DOHH2 (cell line): ENCODE data around the gene PCDH9.

Experiments
- CTCF ChIP-seq: fragments of 200-600 bp; sonication (generic); IDR thresholded peaks from one replicate; pipeline ENCODE4 v1.5.1; 2014; ENCODE audit warnings: antibody characterized with exemption, mild to moderate bottlenecking, low read depth, low read length; ENCODE audit not compliant: poor library complexity, severe bottlenecking
- EZH2phosphoT487 ChIP-seq: fragments of 200-600 bp; sonication (generic); IDR thresholded peaks from 2 replicates; pipeline ENCODE4 v1.6.1; 2017; ENCODE audit warnings: borderline replicate concordance, mild to moderate bottlenecking, antibody characterized with exemption, low read length, moderate library complexity, mixed read lengths

GRCh38 chr13:66519259-66519658, 710.9 kb downstream of the PCDH9 start:
- no peak for TF ChIP-seq CTCF
- TF ChIP-seq EZH2phosphoT487 = no peak
